Endothelial cell of hepatic sinusoid (primary cell): ENCODE data around the gene RHOV.

Experiments
- in situ Hi-C: cut with HindIII; loops from 2 replicates; pipeline ENCODE4 v1.10.0; 2017; ENCODE audit warnings: low sequenced_read_pairs

RHOV gene

GRCh38 chr15:40850576-40851112, 23.4 kb downstream of the RHOV start:
- in situ Hi-C loops: no loop called here

GRCh38 chr15:40847223-40847961, 26.6 kb downstream of the RHOV start:
- in situ Hi-C loops: no loop called here

- in situ Hi-C loops: no loop called here
Observed at GRCh38 chr15:40846841-40847222, 27.2 kb downstream of the RHOV start.

GRCh38 chr15:40845511-40846284, 28.3 kb downstream of the RHOV start:
- in situ Hi-C loops: no loop called here

GRCh38 chr15:40845036-40845435, 29.0 kb downstream of the RHOV start:
- in situ Hi-C loops: no loop called here

GRCh38 chr15:40844696-40845030, 29.4 kb downstream of the RHOV start:
- in situ Hi-C loops: no loop called here

- in situ Hi-C loops: no loop called here
Observed at GRCh38 chr15:40843885-40844695, 29.9 kb downstream of the RHOV start, which contains the start of gene SPINT1. TSS of gene SPINT1 (plus strand) at chr15:40844048. CDS start at chr15:40844555, 507 bp downstream.

- in situ Hi-C loops: no loop called here
Observed at GRCh38 chr15:40843261-40843884, 30.7 kb downstream of the RHOV start.

- in situ Hi-C loops: no loop called here
Observed at GRCh38 chr15:40841741-40842140, 32.3 kb downstream of the RHOV start.

GRCh38 chr15:40838756-40839155, 35.3 kb downstream of the RHOV start:
- in situ Hi-C loops: loop anchor here (5.0 kb wide), 1 partner anchor 49 kb away; no protein-coding TSS in a partner anchor

GRCh38 chr15:40836020-40836419, 38.0 kb downstream of the RHOV start:
- in situ Hi-C loops: loop anchor here (5.0 kb wide), 1 partner anchor 51 kb away; no protein-coding TSS in a partner anchor

- in situ Hi-C loops: no loop called here
Observed at GRCh38 chr15:40832903-40833302, 41.1 kb downstream of the RHOV start.

GRCh38 chr15:40831861-40832260, 42.2 kb downstream of the RHOV start:
- in situ Hi-C loops: no loop called here

- in situ Hi-C loops: no loop called here
Observed at GRCh38 chr15:40830884-40831283, 43.1 kb downstream of the RHOV start.

GRCh38 chr15:40829115-40829514, 44.9 kb downstream of the RHOV start:
- in situ Hi-C loops: no loop called here

- in situ Hi-C loops: no loop called here
Observed at GRCh38 chr15:40828447-40829036, 45.5 kb downstream of the RHOV start, which contains the start of gene PPP1R14D. TSS of gene PPP1R14D (minus strand) at chr15:40828708. CDS start at chr15:40828641, 67 bp downstream.

GRCh38 chr15:40826423-40827075, 47.5 kb downstream of the RHOV start:
- in situ Hi-C loops: no loop called here

- in situ Hi-C loops: no loop called here
Observed at GRCh38 chr15:40825661-40826422, 48.2 kb downstream of the RHOV start.
